Cardiac fibroblast (primary cell): ENCODE measurements around the gene CACNA1D.

Experiments used
- DNase-seq, 2 donors: peaks; one replicate each; pipeline versions ENCODE4 v3.0.0 to v3.0.0-alpha.2; 2010; ENCODE audit warnings: low read depth in 2 of 2
- H3K4me3 ChIP-seq, 2 donors: replicated peaks in 1 of 2; 1 replicate in 1 of 2; 2 replicates in 1 of 2; pipeline ENCODE4 v1.5.1; 2011; ENCODE audit warnings: low read depth in 2 of 2, low read length in 2 of 2, mild to moderate bottlenecking in 2 of 2, moderate library complexity in 1 of 2
- CTCF ChIP-seq: IDR thresholded peaks from one replicate; pipeline ENCODE4 v1.5.1; 2011; ENCODE audit warnings: low read depth, mild to moderate bottlenecking, low read length, inconsistent platforms

Gene CACNA1D

DNA sequence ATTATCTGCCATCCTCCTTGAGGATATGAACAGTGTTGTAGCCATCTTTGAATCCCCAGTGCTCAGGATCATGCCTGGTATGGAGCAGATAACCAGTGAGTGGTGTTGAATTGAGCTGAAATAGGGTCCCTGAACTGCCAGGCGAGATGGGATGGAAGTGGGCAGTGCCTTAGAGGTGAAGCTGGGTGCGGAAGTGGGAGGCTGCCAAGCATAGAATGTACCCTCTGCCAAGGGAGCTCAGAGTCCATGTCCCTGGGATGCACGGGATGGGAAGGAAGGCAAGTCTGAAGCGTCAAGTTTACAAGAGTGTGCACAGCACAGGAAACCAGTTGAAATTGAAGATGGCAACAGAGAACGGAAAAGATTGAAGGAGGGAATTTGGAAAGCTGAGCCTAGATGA is 147.0 kb downstream of the CACNA1D start:
- no peak overlapping the region for H3K4me3 ChIP-seq
- no peak for TF ChIP-seq CTCF
- DNase-seq: no peak

DNA sequence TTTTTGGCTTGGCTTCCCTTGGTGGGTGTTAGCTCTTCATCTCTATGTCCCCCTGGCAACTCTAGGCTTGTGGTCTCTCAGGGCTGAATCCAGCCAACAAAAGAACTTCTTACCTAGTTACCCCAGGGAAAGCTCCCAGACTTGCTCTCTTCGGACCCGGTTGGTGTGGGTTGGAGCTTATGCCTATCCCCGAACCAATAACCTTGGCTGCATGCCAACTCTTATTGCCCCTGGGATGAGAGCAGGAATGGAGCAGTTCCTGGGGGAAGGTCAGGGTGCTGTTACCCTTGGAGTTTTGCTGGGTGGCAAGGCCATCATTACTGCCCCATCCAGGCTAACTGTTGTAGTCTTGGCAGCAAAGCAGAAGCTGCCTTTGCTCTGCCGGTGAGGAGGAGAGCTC is 147.8 kb downstream of the CACNA1D start:
- no peak for TF ChIP-seq CTCF
- no peak overlapping the region for H3K4me3 ChIP-seq
- no peak for DNase-seq

DNA sequence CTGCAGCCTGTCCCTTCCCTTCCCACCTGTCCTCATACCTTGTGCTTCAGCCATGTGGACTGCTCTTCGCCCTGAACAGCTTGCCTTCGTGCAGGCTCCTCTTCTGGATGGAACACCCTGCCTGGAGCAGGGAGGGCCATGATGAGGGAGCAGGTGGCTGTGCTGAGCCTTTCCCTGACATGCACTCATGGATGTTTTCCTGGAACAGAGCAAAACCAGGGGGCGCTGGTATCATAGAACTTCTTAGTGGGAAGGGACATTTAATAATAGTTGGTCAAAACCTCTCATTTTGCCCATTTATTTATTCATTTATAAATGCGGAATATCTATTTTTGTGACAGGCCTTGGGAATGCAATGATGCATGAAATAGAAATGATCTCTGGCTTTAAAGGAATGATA is 149.3 kb downstream of the CACNA1D start:
- TF ChIP-seq CTCF: no peak
- no peak for DNase-seq
- no peak overlapping the region for H3K4me3 ChIP-seq

GRCh38 chr3:53645754-53646153 is 151.3 kb downstream of the CACNA1D start:
- H3K4me3 ChIP-seq: no peak overlapping the region
- no peak for DNase-seq

GRCh38 chr3:53646723-53647122 is 152.3 kb downstream of the CACNA1D start:
- H3K4me3 ChIP-seq: no peak overlapping the region
- TF ChIP-seq CTCF: no peak
- DNase-seq: no peak

More at GRCh38 chr3:53645754-53646153, 151.3 kb downstream of the CACNA1D start:
- no peak for TF ChIP-seq CTCF

DNA sequence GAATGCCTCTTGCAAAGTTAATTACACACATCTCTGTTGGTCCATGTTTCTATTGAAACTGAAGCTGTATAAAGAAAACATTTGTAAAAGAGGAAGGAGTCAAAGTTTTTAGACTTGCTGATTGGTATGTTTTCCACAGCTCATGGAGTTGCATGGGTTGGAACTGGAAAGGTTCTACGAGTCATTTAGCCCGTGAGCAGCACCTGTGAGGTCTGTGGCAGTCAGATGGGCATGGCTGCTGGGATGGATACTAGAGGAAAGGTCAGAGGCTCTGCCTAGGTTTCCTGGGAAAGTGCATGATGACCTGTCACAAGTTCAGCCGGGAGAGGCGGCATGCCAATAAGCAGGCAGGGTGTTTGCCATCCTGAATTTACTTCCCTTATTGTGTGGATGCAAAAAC is 155.4 kb downstream of the CACNA1D start:
- TF ChIP-seq CTCF: no peak
- DNase-seq: no peak
- no peak overlapping the region for H3K4me3 ChIP-seq

GRCh38 chr3:53650424-53650823 is 156.0 kb downstream of the CACNA1D start:
- no peak for DNase-seq
- no peak for TF ChIP-seq CTCF
- H3K4me3 ChIP-seq: no peak overlapping the region
